IgD-negative memory B cell (primary cell): ENCODE data around the gene RRAS2. TPM values are rescaled to one million over a fixed set of nuclear protein-coding genes. Genes with fewer than 3 reads are reported as not detected.
"Not testable (repeated sequence)": the region's sequence is repeated elsewhere in the genome, so short reads cannot be mapped to it uniquely, and the experiment has no call there.

ENCODE experiments used
- H3K27ac Mint-ChIP-seq, 3 donors: one replicate each; pipeline ENCODE4 v1.8.0; 2020 to 2022; ENCODE audit warnings: mild to moderate bottlenecking in 3 of 3, mixed read lengths in 3 of 3, moderate library complexity in 1 of 3
- H3K27me3 Mint-ChIP-seq: one replicate; pipeline ENCODE4 v1.8.0; 2021; ENCODE audit warnings: mixed read lengths
- H3K36me3 Mint-ChIP-seq: one replicate; pipeline ENCODE4 v1.8.0; 2020; ENCODE audit warnings: mild to moderate bottlenecking, mixed read lengths
- H3K4me1 Mint-ChIP-seq, 3 donors: one replicate each; pipeline ENCODE4 v1.8.0; 2020 to 2022; ENCODE audit warnings: mixed read lengths in 3 of 3, mild to moderate bottlenecking in 1 of 3
- H3K4me3 Mint-ChIP-seq, 4 donors: one replicate each; pipeline ENCODE4 v1.8.0; 2020 to 2022; ENCODE audit warnings: mild to moderate bottlenecking in 4 of 4, mixed read lengths in 4 of 4, moderate library complexity in 3 of 4
- H3K9me3 Mint-ChIP-seq, 3 donors: one replicate each; pipeline ENCODE4 v1.8.0; 2020 to 2021; ENCODE audit warnings: mixed read lengths in 3 of 3, mild to moderate bottlenecking in 1 of 3
- polyA plus RNA-seq: library from polyadenylated mRNA; unstranded; fragments of 300-500 nt; fragmentation: Illumina TruSeq; gene quantifications from one replicate; pipeline ENCODE4 v1.2.3, GENCODE V29; 2021

RRAS2 gene
- polyA plus RNA-seq, 1 donor from 2014 or later: 80.3 TPM

DNA sequence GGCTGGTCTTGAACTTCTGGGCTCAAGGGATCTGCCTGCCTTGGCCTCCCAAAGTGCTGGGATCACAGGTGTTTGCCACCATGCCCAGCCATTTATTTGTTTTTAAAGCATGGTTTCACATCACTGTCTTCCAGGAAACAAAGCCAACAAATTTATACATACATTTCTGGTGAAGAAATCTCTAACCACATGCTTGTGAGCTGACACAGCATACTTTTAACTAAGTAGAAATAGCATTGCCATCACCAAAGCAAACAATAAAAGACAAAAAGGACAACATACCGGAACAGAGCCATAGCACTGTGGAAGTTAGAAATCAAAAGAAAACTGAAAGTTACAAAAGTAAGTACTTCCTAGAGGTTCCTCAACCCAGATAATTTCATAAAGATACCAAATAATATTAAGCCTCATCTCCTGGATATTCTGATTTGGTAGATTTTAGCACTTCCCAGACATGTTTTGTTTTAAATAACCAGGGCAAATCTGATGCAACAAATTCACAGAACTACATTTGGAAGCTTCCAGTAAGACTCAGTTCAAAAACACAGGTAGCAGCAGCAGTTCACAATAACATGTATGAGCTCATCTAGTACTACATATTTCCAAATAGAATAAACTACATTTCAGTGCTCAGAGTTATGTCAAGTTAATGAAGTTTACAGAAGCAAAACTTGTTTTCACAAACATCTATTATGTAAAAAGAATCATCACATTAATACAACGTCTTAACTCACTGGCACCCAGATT lies 70.6 kb downstream of the RRAS2 start:
- Mint-ChIP-seq H3K9me3 (no peaks in the 10 kb centered on the region), H3K27me3 (no peaks in the 10 kb centered on the region)

DNA sequence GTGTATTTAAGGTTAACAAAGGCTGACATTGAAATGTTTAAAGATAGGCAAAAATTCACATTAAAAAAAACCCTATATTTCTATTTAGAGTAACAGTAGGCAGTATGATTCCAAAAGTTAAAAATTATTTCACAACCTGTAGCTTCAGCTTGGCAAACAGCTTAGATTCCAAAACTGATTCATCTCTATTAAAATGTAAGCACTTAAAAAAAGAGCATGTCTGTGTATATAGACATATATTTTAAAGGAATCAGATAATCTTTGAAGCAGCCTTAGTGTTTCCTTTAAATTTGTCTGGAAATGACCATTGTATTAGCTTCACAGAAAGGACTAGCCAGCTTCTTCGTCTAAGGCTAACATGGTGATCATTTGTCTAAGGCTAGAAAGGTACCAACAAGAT lies 80.1 kb downstream of the RRAS2 start:
- not testable (repeated sequence) for H3K4me3 Mint-ChIP-seq, H3K9me3 Mint-ChIP-seq, H3K27ac Mint-ChIP-seq, H3K36me3 Mint-ChIP-seq, H3K27me3 Mint-ChIP-seq
- peaks cover 13 to 22% (median 14%) of the 10 kb centered on the region in 3 donors for H3K4me1 Mint-ChIP-seq

More for the DNA sequence above, 70.6 kb downstream of the RRAS2 start:
- H3K27ac Mint-ChIP-seq: peak overlapping the region in 1 of 3 donors; percentile 41
- peaks cover 4% of the 10 kb centered on the region for H3K36me3 Mint-ChIP-seq
- H3K4me1 Mint-ChIP-seq: peaks cover 4 to 16% (median 13%) of the 10 kb centered on the region in 3 donors
- H3K4me3 Mint-ChIP-seq: peak overlapping the region in 1 of 4 donors; percentile 37

DNA sequence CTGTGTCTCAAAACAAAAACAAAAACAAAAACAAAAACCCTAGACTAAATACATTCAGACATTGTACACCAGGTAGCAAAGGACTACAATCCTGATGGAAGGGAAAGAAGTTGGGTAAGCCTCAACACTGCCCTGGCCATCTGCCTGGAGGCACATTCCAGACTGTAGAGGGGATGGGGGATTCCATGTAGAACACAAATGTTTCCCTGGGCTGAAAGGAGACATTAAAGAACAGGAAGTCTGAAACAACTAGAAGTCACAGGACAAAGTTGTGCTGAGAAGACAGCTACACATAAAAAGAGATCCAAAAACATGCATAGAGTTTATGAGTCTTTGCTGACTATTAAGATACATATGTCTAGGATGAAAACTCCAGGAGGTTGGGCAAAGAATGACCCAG lies 83.9 kb downstream of the RRAS2 start:
- Mint-ChIP-seq H3K27ac (peak overlapping the region in 2 of 3 donors; percentile 46 to 63), H3K36me3 (peaks cover 12% of the 10 kb centered on the region), H3K4me3 (peak overlapping the region in 1 of 4 donors; percentile 28), H3K9me3 (no peaks in the 10 kb centered on the region), H3K27me3 (no peaks in the 10 kb centered on the region), H3K4me1 (peaks cover 33 to 51% (median 36%) of the 10 kb centered on the region in 3 donors)

DNA sequence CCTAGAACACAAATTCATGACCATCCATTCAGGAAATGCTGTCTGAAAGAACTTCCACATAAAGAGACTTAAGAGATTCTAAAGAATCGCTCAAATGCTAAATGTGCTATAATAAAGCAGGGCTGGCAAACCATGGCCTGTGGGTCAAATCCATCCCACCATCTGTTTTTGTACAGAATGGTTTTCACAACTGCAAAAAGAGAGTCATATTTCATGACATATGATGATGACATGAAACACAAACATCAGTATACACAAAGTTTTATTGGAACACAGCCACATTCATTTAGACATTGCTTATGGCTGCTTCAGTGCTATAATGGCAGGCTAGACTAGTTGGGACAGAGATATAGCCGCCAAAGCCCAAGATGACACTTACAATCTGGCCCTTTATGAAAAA lies 85.1 kb downstream of the RRAS2 start:
- Mint-ChIP-seq H3K4me1 (peaks cover 36 to 58% (median 41%) of the 10 kb centered on the region in 3 donors), H3K36me3 (peaks cover 12% of the 10 kb centered on the region), H3K27ac (peak overlapping the region in 1 of 3 donors; percentile 81), H3K9me3 (no peaks in the 10 kb centered on the region), H3K27me3 (no peaks in the 10 kb centered on the region), H3K4me3 (no peak overlapping the region)

DNA sequence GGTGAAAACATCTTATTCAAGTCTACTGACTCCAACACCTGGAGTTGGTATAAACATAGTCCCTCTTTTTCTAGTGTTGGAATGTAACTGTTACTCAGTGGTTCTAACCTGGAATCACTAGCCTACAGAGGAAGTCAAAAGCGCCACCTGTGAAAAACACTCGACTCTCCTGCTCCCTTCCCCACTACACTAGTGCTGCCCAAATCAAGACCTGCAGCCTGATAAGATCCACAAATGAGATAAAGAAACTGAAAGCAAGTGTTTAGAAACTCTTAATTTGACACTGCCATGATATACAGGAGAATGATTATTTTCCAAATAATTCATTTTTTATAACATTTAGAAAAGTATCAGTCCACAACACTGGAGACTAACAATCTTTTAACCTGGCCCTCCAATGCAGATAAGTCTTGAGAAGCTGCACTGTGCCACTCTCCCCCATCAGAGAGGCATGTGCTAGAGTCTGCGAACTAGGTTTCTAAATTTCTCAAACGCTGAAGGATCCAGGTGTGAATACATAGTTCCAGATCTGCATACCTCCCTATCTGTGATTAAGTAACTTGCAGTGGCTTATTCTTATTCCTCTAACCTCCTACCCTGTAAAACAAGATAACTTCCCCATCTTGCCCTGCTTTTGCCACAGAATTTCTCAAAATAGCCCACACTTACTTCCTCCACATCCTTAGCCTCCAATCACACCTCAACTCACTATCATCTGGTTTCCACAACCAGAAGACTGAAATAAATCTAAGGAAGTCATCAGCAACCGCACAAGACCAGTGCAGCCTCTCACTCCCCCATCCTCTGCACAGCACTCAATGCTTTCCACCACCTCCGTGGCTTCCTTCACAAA lies 88.1 kb downstream of the RRAS2 start:
- no peaks in the 10 kb centered on the region for H3K9me3 Mint-ChIP-seq
- H3K27me3 Mint-ChIP-seq: no peaks in the 10 kb centered on the region
- H3K4me1 Mint-ChIP-seq: peaks cover 30 to 50% (median 35%) of the 10 kb centered on the region in 3 donors
- peak overlapping the region; percentile 2 to 86 (median 44) for H3K4me3 Mint-ChIP-seq
- peak overlapping the region in 2 of 3 donors; percentile 37 to 81 for H3K27ac Mint-ChIP-seq
- peaks cover 10% of the 10 kb centered on the region for H3K36me3 Mint-ChIP-seq

DNA sequence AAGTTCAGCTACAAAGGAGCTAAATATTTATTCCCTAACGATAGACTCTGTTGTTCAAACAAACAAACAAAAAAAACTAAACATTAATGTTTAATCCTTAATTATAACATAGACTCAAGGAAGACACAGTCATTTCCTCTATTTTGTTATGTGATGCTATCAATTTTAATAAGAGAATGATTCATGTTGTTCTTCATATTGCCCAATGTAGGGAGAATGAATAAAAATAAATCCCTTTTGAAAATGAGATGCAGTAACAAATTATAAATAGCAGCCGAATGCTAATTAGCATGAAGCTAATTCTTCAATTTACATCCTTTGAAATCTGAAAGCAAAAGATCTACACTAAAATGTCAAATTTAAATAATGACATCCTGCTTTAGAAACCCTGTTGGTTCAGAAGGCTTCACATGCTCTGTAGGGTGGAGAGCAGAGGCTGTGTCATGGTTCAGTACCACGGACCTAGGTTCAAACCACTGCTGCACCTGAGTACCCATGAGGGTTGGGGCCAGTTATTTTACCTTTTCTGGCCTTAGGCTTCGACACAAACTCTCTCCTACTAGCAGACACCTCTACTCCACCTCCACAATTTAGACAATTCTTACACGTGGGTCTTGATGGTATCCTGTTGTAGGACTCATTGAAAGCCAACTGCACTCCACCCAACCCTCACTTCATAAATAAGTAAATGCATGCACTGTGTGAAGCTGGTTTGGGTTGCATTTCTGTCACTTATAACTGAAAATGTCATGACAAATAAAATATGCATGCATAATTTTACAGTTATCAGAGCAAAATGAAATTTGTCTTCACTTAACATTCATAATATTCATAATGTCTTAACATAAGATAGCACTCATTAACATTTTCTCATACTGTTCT lies 89.0 kb downstream of the RRAS2 start:
- peak overlapping the region in 1 of 3 donors; percentile 37 for H3K27ac Mint-ChIP-seq
- peaks cover 27 to 40% (median 28%) of the 10 kb centered on the region in 3 donors for H3K4me1 Mint-ChIP-seq
- no peaks in the 10 kb centered on the region for H3K9me3 Mint-ChIP-seq
- peak overlapping the region in 2 of 4 donors; percentile 70 for H3K4me3 Mint-ChIP-seq
- no peaks in the 10 kb centered on the region for H3K27me3 Mint-ChIP-seq
- H3K36me3 Mint-ChIP-seq: peaks cover 4% of the 10 kb centered on the region

DNA sequence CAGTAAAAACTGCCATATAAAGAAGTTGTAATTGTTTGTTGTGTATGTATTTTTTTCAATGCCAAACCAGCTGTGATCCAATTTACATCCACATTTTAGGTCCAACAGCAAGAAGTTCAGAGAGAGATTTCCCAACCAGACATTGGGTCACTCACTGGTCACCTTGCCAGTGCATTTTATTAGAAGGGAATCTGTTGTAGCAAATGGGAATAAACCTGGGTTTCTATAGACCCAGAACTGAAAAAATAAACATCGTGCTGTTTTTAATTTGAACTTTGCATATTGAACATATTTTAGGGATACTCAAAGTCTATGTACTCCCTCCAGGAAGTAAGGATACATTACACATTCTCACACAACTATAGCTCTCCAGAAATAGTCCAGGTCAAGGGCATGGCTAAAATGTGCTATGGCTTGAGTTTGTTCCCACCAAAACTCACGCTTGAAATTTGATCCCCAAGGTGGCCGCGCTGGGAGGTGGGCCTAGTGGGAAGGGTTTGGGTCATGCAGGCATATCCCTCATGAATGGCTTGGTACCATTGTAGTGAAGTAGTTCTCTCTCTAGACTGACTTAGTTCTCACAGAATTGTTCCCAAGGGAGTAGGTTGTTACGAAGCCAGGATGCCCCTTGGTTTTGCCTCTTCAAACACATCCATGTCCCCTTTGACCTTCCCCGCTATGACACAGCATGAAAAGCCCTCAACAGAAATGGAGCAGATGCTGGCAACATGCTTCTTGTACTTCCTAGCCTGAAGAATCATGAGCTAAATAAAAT lies 90.9 kb downstream of the RRAS2 start:
- Mint-ChIP-seq H3K27ac (no peak overlapping the region), H3K27me3 (no peaks in the 10 kb centered on the region), H3K9me3 (no peaks in the 10 kb centered on the region), H3K4me3 (no peak overlapping the region), H3K4me1 (peaks cover 27 to 31% (median 28%) of the 10 kb centered on the region in 3 donors), H3K36me3 (peaks cover 4% of the 10 kb centered on the region)

DNA sequence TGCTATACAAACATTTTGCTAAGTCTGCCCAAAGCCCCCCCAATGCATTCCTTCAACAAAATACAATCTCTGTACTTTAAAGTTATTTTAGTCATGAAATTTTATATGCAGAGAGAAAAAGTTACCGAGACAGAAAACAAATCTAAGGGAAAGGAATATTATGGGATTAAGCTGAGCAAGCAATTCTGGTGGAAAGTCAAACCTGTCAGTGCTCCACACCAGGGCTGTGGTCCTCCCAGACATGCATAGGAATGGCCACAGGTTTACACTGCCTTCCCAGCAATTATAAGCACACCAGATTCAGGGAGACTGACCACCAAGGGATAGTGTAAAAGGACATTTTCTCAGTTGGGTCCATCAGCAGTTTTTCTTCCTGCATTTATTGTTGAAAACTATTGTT lies 92.4 kb downstream of the RRAS2 start:
- H3K9me3 Mint-ChIP-seq: no peaks in the 10 kb centered on the region
- H3K27ac Mint-ChIP-seq: peak overlapping the region in 1 of 3 donors; percentile 55
- peaks cover 19 to 22% (median 20%) of the 10 kb centered on the region in 3 donors for H3K4me1 Mint-ChIP-seq
- H3K27me3 Mint-ChIP-seq: no peaks in the 10 kb centered on the region
- no peaks in the 10 kb centered on the region for H3K36me3 Mint-ChIP-seq
- H3K4me3 Mint-ChIP-seq: no peak overlapping the region

DNA sequence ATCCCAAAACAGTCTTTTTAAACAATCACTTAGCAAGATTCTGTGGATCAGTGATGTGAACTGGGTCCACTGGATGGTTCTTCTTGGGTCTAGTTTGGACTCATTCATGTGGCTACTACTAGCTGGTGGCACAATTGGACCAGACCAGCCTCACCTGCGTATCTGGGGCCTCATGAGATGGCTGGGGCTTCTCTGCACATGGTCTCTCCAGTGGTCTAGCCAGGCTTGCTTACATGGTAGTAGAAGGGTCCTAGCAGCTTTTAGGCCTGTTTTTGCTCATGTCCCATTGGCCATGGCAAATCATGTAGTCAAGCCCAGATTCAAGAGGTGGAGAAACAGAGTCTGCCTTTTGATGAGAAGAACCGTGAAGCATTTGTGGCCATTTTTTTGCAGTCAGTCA lies 94.0 kb downstream of the RRAS2 start:
- Mint-ChIP-seq H3K4me3 (no peak overlapping the region), H3K36me3 (no peaks in the 10 kb centered on the region), H3K27ac (peak overlapping the region in 1 of 3 donors; percentile 1), H3K4me1 (peaks cover 5 to 6% (median 5%) of the 10 kb centered on the region in 3 donors), H3K27me3 (no peaks in the 10 kb centered on the region), H3K9me3 (no peaks in the 10 kb centered on the region)

DNA sequence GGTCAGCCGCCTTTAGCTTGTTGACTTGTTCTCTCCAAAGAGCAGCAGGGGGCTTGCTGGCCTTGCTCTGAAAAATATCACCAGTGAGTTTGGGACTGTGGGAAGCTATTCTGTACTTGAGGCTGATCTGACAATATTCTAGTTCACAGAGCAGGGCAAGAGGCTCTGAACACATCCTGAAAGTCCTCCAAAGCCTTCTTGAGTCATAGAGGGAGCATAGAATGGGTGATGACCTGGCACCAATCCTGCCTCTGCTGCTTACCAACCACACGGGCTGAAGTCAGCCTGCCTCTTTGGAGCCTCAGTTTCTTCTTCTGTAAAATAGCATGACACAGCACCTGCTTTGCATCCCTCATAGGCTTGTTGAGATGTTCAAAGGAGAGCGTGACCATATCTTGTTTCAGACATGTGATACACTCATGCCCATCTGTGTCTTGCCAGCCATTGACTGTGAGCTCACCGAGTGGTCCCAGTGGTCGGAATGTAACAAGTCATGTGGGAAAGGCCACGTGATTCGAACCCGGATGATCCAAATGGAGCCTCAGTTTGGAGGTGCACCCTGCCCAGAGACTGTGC lies 96.6 kb downstream of the RRAS2 start:
- no peaks in the 10 kb centered on the region for H3K27me3 Mint-ChIP-seq
- peak overlapping the region in 2 of 3 donors; percentile 12 to 19 for H3K27ac Mint-ChIP-seq
- H3K4me3 Mint-ChIP-seq: no peak overlapping the region
- no peaks in the 10 kb centered on the region for H3K36me3 Mint-ChIP-seq
- no peaks in the 10 kb centered on the region for H3K9me3 Mint-ChIP-seq
- H3K4me1 Mint-ChIP-seq: no peaks in the 10 kb centered on the region

DNA sequence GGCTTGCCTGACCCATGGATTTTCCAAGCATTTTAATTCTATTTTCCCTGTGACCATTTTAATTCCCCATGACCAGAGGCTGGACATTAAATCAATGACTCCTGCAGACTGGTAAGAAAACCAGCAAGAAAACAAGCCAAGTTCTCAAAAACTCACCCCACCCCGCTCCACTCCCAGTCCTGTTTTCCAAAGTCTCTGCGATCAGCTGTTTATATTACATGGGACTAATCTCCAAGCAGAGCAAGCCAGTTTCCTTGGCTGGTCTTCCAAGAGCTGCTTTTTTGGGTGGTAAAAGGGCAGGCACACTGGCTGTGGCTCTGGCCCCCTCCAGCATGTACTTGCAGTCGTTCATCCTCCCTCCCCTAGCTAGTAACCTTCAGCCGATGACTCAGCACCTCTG lies 97.9 kb downstream of the RRAS2 start:
- Mint-ChIP-seq H3K27ac (no peak overlapping the region), H3K9me3 (no peaks in the 10 kb centered on the region), H3K27me3 (no peaks in the 10 kb centered on the region), H3K36me3 (no peaks in the 10 kb centered on the region), H3K4me1 (no peaks in the 10 kb centered on the region), H3K4me3 (no peak overlapping the region)

DNA sequence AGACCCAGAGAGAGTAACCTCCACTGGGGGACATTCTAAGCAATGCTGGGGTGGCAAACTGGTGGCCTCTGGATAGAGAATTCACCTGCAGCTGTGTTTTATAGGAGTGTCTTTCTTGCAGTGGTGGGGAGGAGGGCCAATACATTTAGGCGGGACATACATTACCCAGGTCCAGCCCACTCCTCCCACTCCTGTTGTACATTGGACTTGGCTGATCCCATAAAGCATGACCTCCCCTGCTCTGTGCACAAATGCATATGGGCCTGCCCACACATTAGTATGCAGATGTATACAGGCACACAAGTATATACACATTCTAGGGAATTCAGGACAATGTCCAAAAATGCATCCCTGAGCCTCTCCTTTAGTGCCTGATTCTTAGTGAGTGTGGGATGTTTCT lies 99.1 kb downstream of the RRAS2 start:
- peak overlapping the region in 1 of 3 donors; percentile 96 for H3K27ac Mint-ChIP-seq
- no peaks in the 10 kb centered on the region for H3K4me1 Mint-ChIP-seq
- H3K27me3 Mint-ChIP-seq: no peaks in the 10 kb centered on the region
- H3K9me3 Mint-ChIP-seq: no peaks in the 10 kb centered on the region
- H3K36me3 Mint-ChIP-seq: no peaks in the 10 kb centered on the region
- no peak overlapping the region for H3K4me3 Mint-ChIP-seq

DNA sequence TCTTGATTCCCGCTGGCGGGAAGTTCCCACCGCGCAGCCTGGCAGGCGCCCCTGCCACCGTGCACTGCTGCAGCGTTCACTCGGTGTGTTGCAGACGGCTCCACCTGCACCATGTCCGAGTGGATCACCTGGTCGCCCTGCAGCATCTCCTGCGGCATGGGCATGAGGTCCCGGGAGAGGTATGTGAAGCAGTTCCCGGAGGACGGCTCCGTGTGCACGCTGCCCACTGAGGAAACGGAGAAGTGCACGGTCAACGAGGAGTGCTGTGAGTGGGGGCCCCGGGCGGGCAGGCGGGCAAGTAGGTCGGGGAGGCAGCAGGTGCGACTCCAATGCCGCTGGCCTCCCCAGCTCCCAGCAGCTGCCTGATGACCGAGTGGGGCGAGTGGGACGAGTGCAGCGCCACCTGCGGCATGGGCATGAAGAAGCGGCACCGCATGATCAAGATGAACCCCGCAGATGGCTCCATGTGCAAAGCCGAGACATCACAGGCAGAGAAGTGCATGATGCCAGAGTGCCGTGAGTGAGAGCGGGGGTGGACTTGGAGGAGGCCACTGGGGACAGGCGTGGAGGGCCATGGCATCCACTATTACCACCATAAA lies 99.7 kb downstream of the RRAS2 start:
- Mint-ChIP-seq H3K4me3 (peak overlapping the region in 1 of 4 donors; percentile 35), H3K27me3 (no peaks in the 10 kb centered on the region), H3K9me3 (no peaks in the 10 kb centered on the region), H3K4me1 (no peaks in the 10 kb centered on the region), H3K36me3 (no peaks in the 10 kb centered on the region), H3K27ac (peak overlapping the region in 1 of 3 donors; percentile 96)
